ENCODE results near the gene SOX18.
A peak's percentile ranks its signal among the peaks of the same experiment; 100 is the strongest.

Gene SOX18

DNA sequence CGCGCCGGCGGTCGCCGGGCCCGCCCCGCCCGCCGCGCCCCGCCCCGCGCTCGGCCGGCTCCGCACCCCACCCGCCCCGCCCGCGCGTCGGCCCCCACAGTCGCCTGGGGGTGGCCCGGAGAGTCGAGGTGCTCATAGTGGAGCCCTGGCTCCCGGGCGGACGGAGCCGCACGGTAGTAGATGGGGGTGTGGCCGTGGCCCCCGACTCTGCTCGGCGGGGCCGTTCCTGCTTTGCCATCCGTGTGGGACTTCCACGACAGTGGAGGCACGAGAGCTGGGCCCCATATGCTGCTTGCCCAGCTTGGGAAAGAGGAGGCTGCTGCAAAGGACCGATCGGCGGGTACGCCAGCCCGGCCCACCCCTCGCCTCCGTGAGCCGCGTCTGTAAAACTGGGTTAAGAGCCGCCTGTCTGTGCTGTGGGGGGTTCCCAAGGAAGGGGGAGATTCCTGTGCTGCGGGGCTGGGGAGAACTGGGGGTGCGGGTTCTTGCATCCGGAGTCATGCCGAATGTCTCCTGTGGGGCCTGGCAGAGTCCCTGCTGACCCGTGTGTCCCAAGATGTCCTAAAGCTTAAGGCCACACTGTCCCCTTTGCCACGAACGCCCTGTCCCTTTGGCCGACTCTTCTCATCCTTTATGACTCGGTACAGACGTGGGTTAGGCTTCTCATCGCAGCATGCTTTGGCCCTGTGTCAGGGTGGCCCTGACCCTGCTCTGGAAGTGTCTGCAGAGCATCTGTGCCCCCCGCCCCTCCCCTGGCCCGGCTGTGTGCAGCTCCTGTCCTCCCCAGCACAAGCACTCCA lies 30.8 kb upstream of the SOX18 start, which contains the start of gene OPRL1:
TSS of gene OPRL1 (plus strand) at position 70 of the 800 bp plus-strand sequence. CDS start 12,639 bp downstream, outside the sequence.
- no peak for DNase-seq

DNA sequence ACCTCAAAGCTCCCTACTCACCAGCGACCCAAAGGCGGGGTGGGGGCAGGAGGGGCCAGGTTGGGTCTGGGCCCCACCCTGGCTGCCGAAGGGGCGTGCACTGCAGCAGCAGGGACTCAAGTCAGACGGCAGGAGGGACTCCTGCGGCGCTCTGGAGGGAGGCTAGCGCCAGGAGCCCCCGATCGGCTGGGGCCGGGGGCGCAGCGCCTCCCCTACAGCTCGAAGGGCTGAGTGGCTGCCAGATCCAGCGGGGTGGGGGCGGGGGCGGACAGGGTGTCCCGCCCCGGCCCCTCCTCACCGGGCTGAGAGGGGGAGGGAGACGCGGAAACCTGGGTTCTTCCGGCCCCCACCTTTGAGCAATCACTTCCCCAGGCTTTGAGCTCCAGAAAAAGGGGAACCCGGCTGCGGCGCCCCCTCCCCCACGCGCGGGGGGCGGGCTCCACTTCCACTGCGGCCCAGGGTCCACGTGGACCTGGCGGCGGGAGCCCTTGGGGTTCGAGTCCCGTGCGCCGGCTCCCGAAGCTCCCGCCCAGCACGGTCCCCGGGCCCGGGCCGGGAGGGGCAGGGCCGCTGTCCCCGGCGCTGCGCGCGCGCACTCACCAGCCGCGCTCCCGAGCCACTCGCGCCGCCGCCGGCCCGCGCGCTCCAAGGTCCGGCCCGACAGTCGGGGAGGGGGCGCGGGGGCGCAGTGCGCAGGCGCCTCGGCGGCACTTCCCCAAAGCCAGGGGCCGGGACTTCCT lies 30.0 kb upstream of the SOX18 start, which contains the start of gene RGS19:
TSS of gene RGS19 (minus strand) at position 246 of the 740 bp plus-strand sequence. CDS start 2,632 bp downstream, outside the sequence.
- peak; percentile 73 for DNase-seq

DNA sequence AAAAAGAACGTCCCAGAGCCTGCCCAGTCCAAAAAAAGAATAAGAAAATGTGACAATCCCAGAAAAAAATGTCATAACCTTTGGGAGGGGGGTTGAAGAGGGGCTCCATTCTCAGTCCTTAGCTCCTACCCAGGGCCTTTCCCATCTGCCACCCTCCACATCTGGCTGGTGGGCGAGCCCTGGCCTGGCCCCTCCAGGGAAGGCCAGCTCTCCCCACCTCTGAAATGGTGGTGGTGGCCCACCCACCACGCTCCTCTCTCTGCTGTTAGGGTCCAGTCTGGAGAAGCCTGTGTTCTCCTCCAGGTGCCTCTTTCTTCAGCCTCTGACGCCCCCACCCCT lies 29.5 kb upstream of the SOX18 start:
- no peak for DNase-seq

DNA sequence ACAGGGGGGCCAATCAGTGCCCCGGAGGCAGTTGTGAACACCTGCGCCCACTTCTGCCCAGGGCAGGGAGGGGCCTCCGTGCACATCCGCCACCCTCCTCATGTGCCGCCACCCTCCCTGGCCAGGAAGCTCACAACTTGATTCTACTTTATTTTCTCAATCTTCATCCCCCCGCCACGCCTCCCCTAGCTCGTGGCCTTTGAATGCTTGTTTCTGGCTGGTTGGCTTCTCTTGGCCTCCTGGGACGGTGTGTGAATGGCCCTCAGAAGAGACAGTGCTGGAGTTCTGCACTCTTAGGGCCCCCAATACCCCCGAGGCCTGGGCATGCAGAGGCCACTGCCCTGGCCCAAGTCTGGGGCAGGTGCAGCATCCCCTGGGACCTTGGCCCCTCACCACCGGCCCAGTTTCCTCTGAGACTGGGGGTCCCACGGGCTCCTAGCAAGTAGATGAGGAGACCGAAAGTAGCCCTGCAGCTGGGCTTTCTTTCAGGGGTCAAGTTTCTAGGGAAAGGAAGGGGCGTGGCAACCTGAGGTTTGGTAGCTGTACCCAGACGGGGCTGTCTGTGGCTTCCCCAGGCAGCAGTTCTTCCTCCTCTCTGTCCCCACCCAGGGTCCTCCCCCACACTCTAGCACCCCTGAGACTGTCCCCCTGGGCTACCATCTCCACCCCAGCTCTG lies 28.6 kb upstream of the SOX18 start:
- DNase-seq: no peak

DNA sequence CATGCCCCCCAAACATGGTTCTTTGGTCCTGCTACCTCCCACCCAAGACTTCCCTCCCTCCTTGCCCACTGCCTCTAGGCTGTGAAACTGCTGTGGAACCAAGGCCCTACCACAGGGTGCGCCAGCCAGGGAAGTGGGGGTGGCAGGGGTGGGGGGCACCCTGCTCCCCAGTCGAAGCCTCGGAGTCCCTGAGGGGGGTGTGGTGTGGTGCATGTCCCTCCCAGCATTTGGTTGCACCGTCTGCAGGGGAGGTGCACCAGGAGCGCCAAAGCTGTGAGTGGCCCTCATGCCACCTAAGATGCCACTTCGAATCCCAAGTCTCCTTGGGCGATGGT lies 28.1 kb upstream of the SOX18 start:
- DNase-seq: no peak

DNA sequence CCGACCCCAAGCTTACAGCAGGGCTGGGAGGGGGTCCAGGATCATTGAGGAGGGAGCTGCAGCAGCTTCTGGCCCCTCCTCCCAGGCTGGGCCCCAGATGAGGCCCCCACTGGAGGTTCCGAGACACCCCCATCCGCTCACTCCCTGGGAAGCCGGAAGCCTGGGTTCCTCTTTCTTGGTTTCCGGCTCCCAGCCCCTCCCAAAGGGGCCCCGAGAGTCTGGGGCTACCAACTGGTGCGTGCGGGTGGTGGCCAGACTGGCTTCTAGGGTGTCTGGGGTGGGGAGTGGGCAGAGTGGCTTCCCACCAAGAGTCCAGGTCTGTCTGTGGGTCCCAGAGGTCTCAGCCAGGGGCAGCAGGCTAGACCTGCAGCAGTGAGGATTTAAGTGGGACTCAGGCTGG lies 27.7 kb upstream of the SOX18 start:
- no peak for DNase-seq

DNA sequence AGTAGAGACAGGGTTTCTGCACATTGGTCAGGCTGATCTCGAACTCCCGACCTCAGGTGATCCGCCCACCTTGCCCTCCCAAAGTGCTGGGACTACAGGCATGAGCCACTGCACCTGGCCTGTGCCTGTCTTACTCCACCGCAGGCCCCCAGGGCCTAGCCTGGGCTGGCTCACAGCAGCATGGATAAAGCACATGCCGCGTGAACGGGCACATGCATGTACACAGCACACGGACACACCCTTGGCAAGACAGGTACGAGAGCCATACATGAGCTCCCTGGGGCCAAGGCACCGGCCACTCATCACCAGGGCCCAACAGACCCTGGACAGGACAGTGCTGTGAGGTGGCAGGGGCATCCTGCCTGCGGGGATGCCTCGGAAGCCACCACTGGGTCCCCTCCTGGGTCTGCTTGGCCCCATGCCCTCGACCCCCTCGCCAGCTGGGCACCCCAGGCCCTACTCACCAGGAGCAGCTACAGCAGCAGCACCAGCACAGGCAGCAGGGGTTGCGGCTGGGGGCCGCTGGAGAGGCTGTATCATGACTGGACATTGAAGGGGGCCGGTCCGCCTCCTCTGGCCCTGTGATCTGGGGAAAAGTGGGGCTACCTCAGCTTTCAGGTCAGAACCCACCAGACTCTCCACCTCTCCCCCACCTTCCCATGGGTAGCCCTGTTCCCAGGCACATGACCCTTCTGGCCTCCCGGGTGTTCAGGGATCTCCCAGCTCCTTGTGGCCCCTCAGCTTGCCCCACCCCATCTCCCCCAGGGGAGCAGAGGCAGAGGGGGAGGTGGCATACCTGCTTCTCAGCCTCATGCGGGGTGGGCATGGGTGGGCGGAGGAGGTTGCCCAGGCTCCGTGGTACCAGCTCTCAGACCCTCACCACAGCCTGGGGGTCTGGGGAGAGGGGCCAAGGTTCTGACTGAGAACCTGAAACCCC lies 26.9 kb upstream of the SOX18 start:
- DNase-seq: no peak

DNA sequence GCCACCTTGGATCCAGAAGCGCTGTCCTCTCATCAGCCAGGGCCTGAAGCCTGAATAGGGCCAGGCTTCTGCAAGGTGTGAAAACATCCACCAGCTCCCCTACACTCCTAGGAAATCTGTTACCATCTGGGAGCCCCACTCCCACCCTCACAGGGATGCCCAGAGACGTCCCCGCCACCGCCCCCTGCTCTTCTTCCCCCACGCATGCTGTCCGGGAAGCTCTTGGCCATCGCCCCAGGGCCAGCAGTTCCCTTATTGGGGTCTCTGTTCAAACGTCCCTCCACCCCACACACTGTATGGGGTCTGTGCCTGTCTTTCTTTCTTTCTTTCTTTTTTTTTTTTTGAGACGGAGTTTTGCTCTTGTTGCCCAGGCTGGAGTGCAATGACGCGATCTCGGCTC lies 26.1 kb upstream of the SOX18 start:
- no peak for DNase-seq

DNA sequence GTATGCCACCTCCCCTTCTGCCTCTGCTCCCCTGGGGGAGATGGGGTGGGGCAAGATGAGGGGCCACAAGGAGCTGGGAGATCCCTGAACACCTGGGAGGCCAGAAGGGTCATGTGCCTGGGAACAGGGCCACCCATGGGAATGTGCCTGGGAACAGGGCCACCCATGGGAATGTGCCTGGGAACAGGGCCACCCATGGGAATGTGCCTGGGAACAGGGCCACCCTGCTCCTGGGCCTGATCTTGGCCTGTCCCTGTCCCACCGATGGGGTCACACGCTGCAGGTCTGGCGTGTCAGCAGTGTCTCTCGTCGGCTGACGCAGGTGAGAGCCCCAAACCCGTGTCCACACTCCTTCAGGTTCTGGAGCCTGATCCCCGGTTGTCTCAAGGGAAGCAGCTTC lies 25.5 kb upstream of the SOX18 start:
- DNase-seq: no peak

DNA sequence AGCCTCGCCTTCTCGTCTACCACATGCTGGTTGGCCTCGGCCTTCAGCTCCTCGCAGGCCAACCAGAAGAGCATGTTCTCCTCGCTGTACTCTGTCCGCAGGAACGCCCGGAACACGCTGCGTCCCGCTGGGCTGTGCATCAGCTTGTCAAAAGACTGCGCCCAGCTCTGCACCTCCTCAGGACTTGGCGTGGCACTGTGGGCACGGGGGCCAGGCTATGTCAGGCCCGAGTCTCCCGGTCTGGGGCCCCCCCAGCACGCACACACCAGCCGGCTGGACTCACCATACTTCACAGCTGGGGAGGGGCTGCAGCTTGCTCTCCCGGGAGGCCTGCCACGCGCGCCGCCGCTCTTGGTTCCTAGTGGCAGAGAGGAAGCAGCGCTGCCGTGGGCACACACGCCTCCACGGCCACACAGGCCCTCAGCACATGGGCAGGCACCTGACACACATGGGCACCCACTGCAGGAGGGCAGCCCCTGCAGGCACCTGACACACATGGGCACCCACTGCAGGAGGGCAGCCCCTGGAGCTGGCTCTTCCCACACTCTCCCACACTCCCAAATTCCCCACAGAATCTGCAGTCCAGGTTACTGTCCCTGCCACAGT lies 24.8 kb upstream of the SOX18 start:
- DNase-seq: no peak

DNA sequence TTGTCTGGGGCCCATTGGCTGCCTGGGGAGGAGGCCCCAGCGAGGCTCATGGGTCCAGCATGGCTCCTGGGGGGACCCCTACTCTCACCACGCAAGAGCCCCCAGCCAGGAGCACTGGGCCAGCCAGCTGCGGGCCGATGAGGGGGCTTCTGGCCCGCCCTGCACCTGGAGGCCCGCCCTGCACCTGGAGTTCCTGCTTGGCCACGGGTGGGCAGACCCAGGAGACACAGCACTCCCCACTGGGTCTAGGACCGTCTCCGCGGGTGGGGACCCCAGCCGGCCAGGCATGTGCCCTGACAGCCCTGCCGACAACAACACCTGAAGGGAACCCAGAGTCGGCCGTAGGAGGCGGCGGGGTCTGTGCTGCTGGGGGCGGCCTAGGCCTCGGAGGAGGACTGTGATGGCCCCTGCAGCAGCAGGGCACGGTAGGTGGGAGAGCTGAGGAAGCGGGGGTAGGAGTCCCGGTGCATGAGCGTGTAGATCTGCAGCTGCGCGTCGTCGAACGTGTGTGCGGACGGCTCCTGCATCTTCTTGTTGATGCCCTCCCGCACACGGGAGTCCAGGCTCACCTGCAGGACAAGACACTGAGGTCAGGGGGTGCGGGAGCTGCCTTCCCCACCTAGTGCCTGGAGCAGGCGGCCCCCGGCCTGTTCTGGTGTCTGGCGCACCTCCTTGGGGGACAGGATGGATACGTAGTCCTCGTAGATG lies 24.2 kb upstream of the SOX18 start:
- no peak for DNase-seq

DNA sequence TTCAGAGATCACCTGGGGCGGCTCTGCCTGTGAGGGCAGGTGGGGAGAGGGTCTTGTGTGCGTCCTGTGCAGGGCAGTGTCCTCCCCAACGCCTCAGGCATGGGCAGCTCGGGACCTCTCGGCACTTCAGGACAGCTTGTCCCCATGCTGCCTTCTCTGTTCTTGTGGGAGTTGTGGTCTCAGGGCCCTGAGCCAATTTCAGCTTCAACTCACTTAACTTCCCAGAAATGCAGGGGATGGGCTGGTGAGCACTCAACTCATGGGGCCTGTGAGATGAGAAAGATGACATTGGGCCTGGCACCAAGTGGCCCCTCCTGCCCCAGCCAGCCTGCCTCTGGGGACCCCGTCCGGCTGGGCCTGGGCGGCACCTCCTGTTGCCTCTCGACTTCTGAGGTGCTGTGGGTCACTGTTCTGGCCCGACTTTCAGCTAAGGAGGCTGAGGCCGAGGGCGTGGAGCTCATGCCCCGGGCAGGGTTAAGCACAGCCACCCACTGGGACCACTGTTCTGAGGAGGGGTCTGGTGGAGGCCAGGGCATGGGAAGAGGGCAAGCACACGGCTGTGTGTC lies 23.1 kb upstream of the SOX18 start:
- no peak for DNase-seq

DNA sequence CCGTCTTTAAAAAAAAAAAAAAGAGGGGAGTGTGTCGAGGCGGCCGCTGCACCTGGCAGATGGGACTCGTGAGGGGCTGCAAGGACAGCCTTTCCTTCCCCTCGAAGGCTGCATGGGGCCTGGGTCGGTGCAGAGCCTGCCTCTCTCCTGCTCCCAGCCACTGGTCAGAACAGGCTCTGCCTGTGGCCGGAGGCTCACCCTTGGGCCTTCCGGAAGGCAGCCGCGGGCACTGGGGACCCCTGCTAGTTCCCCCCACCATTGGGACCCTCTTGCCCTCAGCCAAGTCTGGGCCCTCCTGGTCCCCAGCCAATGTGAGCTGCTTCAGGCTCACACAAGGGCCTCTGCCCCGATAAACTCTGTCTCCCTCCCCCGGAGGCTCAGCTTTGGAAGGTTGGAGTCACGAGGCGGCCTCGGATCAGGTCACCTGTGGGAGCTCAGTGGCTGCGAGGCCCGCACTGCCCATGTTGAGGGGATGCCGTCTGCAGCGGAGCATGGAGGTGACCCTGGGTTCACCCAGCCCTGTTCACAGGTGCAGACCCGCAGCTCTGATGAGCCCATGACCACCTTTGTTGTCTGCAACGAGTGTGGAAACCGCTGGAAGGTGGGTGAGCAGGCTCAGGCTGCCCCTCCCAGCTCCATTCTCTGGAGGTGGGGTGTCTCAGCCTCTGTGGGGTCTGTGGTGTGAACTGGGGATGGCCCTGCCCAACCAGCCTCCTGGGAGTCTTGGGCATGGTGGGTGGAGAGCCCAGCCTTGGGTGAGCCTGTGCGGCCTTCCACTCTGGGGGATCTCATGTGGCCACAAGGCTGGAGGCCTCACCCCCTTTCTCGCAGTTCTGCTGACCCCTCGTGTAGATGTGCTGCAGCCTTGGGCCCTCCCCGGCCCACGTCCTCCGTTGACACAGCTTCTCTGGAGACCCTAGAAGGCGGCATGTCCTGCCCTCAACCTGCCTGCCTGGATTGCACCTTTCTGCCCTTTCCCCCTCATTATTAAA lies 22.2 kb upstream of the SOX18 start:
- DNase-seq: no peak

DNA sequence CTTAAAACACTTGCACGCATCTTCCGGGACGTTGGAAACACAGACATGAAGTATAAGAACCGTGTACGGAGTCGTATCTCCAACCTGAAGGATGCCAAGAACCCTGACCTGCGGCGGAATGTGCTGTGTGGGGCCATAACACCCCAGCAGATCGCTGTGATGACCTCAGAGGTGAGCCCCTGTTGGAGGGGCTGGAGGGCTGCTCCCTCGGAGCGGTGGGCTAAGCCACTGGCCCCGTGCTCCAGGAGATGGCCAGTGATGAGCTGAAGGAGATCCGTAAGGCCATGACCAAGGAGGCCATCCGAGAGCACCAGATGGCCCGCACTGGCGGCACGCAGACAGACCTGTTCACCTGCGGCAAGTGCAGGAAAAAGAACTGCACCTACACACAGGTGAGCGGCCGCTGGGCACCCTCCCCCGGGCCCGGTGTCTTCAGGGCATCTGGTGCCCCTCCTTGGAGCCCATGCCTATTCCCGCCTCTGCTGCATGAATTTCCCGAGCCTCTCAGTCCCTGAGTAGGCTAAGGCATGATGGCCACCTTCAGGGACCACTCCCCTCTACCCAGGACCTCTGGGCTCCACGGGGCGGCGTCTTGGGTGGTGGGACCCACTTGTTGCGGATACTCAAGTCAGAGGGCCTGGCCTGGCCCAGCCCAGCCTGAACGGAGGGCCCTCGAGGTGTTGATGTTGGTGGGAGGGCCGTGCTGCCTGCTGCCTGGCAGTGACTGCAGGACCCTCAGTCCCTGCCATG lies 21.0 kb upstream of the SOX18 start:
- DNase-seq: no peak

DNA sequence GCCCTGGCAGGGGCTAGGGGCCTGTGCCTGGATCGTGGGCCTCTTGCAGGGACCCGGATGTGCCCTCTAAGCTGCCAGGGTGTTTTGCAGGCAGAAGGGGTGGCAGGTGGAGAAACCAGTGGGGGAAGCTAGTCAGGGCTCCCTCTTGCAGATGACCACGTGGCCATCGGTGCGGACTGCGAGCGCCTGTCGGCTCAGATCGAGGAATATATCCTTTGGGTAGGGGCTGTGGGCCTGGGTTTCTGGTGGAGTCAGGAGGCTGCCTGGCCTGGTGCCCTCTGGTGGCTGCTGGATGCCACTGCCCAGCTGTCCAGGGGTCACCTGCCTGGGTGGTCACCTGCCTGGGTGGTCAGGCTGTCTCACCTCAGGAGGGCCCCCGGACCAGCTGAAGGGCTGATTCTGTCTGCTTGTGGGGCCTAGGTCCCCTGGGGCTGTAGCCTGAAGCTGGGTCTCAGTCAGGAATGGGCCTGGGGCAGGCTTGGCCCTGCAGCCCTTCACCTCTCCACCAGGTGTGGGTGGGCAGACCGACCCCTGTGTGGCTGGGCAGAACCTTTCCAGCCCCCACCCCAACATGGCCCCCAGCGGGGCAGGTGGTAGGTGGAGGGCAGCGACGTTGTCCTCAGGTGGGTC lies 20.3 kb upstream of the SOX18 start:
- peak; percentile 29 for DNase-seq

DNA sequence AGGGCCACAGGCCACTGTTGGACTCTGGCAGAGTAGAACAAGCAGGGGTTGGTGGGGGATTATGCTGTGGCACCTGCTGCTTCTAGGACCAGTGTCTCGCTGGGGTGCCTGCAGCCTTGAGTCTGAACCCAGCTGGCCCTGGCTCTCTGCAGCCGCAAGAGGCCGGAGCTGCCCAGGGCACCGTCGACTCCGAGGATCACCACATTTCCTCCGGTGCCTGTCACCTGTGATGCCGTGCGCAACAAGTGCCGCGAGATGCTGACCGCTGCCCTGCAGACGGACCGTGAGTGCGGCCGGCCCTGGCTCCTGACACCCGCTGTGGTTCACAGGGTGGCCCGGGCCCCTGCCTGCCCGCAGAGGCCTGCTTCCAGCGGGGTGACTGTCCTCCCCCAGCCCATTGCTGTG lies 19.8 kb upstream of the SOX18 start:
- DNase-seq: no peak

DNA sequence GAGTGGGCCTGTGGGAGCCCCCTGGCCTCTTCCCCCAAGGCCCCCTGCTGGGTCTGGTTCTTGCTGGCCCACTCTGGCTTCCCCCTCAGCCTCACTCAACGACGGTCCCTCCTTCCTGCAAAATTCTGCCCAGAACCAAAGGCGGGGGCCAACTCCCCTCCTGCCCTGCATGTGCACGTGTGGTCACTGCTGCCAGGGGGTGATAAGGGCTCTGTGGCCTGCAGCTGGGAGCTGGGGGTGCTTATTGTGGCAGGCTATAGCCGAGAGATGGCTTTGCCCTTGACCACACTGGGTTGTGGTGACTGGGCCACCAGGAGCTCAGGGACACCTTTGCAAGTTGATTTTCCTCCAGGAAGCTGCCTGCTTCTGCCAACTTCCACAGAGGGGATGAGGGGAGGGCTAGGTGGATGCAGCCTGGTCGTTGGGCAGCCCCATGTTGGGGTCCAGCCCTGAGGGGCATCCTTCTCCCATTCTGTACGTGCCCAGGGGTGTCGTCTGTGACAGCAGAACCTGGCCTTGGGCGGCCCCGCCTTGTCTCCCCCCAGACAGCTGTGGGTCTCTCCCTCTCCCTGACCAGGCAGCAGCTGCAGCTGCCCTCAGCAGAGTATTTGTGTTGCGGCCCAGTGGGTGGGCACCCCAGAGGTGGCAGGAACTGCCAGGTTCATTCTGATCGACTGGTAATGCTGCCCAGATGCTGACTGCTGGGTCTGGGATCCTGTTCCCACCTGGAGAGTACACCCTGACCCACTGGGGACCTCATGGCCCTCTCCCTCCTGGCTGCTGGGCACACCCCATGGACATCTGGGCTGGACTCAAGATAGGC lies 19.2 kb upstream of the SOX18 start:
- no peak for DNase-seq
